Central memory CD8-positive, alpha-beta T cell (primary cell): ENCODE measurements around the gene C22orf39.
"Not testable (repeated sequence)": the region's sequence is repeated elsewhere in the genome, so short reads cannot be mapped to it uniquely, and the experiment has no call there.

Source experiments
- ATAC-seq: fragments of 150-1000 bp; cut with Tn5 transposase; replicated peaks from 2 replicates; pipeline ENCODE4 v1.10.0; 2022; ENCODE audit warnings: mild to moderate bottlenecking, moderate FRiP score, moderate number of reproducible peaks; ENCODE audit not compliant: poor library complexity, severe bottlenecking; ENCODE audit errors: extremely low read depth
- DNase-seq, 2 donors: peaks; one replicate each; pipeline ENCODE4 v3.0.0; 2021; ENCODE audit warnings: low spot score in 2 of 2
- H3K27ac Mint-ChIP-seq: one replicate; pipeline ENCODE4 v1.8.0; 2022; ENCODE audit warnings: low read depth, mild to moderate bottlenecking, moderate library complexity, mixed read lengths
- H3K27me3 Mint-ChIP-seq: one replicate; pipeline ENCODE4 v1.8.0; 2022; ENCODE audit warnings: mixed read lengths
- H3K36me3 Mint-ChIP-seq: one replicate; pipeline ENCODE4 v1.8.0; 2022; ENCODE audit warnings: mild to moderate bottlenecking, moderate library complexity, mixed read lengths; ENCODE audit not compliant: insufficient read depth
- H3K4me1 Mint-ChIP-seq: one replicate; pipeline ENCODE4 v1.8.0; 2022; ENCODE audit warnings: mixed read lengths
- H3K4me3 Mint-ChIP-seq: one replicate; pipeline ENCODE4 v1.8.0; 2022; ENCODE audit warnings: mild to moderate bottlenecking, moderate library complexity, mixed read lengths
- H3K9me3 Mint-ChIP-seq: one replicate; pipeline ENCODE4 v1.8.0; 2022; ENCODE audit warnings: mixed read lengths

C22orf39 gene

GRCh38 chr22:19443544-19444211 is 3.8 kb downstream of the C22orf39 start:
- DNase-seq = no peak
- H3K4me3 Mint-ChIP-seq = no peak overlapping the region
- no peak overlapping the region for H3K27ac Mint-ChIP-seq
- ATAC-seq = no peak
- peaks cover 46% of the 10 kb centered on the region for H3K4me1 Mint-ChIP-seq
- H3K36me3 Mint-ChIP-seq = peaks cover 32% of the 10 kb centered on the region
- no peaks in the 10 kb centered on the region for H3K27me3 Mint-ChIP-seq
- no peaks in the 10 kb centered on the region for H3K9me3 Mint-ChIP-seq

GRCh38 chr22:19442166-19442565 is 5.3 kb downstream of the C22orf39 start:
- Mint-ChIP-seq H3K4me3 (no peak overlapping the region), H3K27ac (no peak overlapping the region), H3K9me3 (no peaks in the 10 kb centered on the region), H3K36me3 (peaks cover 32% of the 10 kb centered on the region), H3K4me1 (peaks cover 41% of the 10 kb centered on the region), H3K27me3 (no peaks in the 10 kb centered on the region)
- no peak for DNase-seq
- ATAC-seq = no peak

- H3K9me3 Mint-ChIP-seq = no peaks in the 10 kb centered on the region
- peaks cover 27% of the 10 kb centered on the region for H3K4me1 Mint-ChIP-seq
- H3K4me3 Mint-ChIP-seq = no peak overlapping the region
- ATAC-seq (no peak), DNase-seq (no peak)
- no peak overlapping the region for H3K27ac Mint-ChIP-seq
- peaks cover 30% of the 10 kb centered on the region for H3K36me3 Mint-ChIP-seq
- no peaks in the 10 kb centered on the region for H3K27me3 Mint-ChIP-seq
Observed at GRCh38 chr22:19440411-19441195, 6.9 kb downstream of the C22orf39 start.

- DNase-seq = no peak
- no peak overlapping the region for H3K4me3 Mint-ChIP-seq
- H3K36me3 Mint-ChIP-seq = peaks cover 26% of the 10 kb centered on the region
- no peaks in the 10 kb centered on the region for H3K9me3 Mint-ChIP-seq
- H3K27me3 Mint-ChIP-seq = no peaks in the 10 kb centered on the region
- no peak overlapping the region for H3K27ac Mint-ChIP-seq
- no peak for ATAC-seq
- peaks cover 8% of the 10 kb centered on the region for H3K4me1 Mint-ChIP-seq
Observed at GRCh38 chr22:19438298-19438697, 9.2 kb downstream of the C22orf39 start.

GRCh38 chr22:19436444-19437161 is 10.9 kb downstream of the C22orf39 start:
- not testable (repeated sequence) for ATAC-seq, DNase-seq, H3K27me3 Mint-ChIP-seq, H3K4me3 Mint-ChIP-seq, H3K27ac Mint-ChIP-seq, H3K4me1 Mint-ChIP-seq, H3K9me3 Mint-ChIP-seq
- peaks cover 32% of the 10 kb centered on the region for H3K36me3 Mint-ChIP-seq

GRCh38 chr22:19434829-19435580 is 12.5 kb downstream of the C22orf39 start:
- peaks cover 14% of the 10 kb centered on the region for H3K4me1 Mint-ChIP-seq

GRCh38 chr22:19434401-19434800 is 13.1 kb downstream of the C22orf39 start:
- Mint-ChIP-seq H3K4me1 (peaks cover 20% of the 10 kb centered on the region), H3K4me3 (peak overlapping the region; percentile 88), H3K9me3 (no peaks in the 10 kb centered on the region), H3K27me3 (no peaks in the 10 kb centered on the region), H3K27ac (no peak overlapping the region), H3K36me3 (peaks cover 38% of the 10 kb centered on the region)
- DNase-seq (no peak), ATAC-seq (no peak)

More at GRCh38 chr22:19434829-19435580, 12.5 kb downstream of the C22orf39 start:
- Mint-ChIP-seq H3K9me3 (no peaks in the 10 kb centered on the region), H3K27ac (no peak overlapping the region), H3K36me3 (peaks cover 36% of the 10 kb centered on the region), H3K27me3 (no peaks in the 10 kb centered on the region), H3K4me3 (no peak overlapping the region)
- ATAC-seq (no peak), DNase-seq (no peak)

GRCh38 chr22:19432133-19432851 is 15.2 kb downstream of the C22orf39 start, which contains the start of gene MRPL40:
Gene MRPL40 (plus strand): TSS chr22:19432545. CDS start chr22:19432555, 10 bp downstream.
- peaks cover 32% of the 10 kb centered on the region for H3K4me1 Mint-ChIP-seq
- peak within 1 kb of the TSS; percentile 87 for H3K27ac Mint-ChIP-seq
- no peaks in the 10 kb centered on the region for H3K27me3 Mint-ChIP-seq
- DNase-seq (peak; percentile 73 to 74), ATAC-seq (peak; percentile 81)
- H3K4me3 Mint-ChIP-seq = peak within 1 kb of the TSS; percentile 88
- no peaks in the 10 kb centered on the region for H3K9me3 Mint-ChIP-seq
- peaks cover 32% of the 10 kb centered on the region for H3K36me3 Mint-ChIP-seq

- no peaks in the 10 kb centered on the region for H3K9me3 Mint-ChIP-seq
- peak; percentile 80 to 88 for DNase-seq
- H3K4me1 Mint-ChIP-seq = peaks cover 38% of the 10 kb centered on the region
- peaks cover 35% of the 10 kb centered on the region for H3K36me3 Mint-ChIP-seq
- peak within 1 kb of the TSS; percentile 88 for H3K4me3 Mint-ChIP-seq
- peak; percentile 60 for ATAC-seq
- H3K27ac Mint-ChIP-seq = peak within 1 kb of the TSS; percentile 87
- H3K27me3 Mint-ChIP-seq = no peaks in the 10 kb centered on the region
Observed at GRCh38 chr22:19431649-19432132, 15.8 kb downstream of the C22orf39 start, which contains the start of gene HIRA. Gene HIRA (minus strand): TSS chr22:19431733. CDS start chr22:19431476, 257 bp downstream.

GRCh38 chr22:19430890-19431541 is 16.5 kb downstream of the C22orf39 start:
- H3K27ac Mint-ChIP-seq = peak overlapping the region; percentile 87
- peaks cover 35% of the 10 kb centered on the region for H3K36me3 Mint-ChIP-seq
- peak overlapping the region; percentile 88 for H3K4me3 Mint-ChIP-seq
- ATAC-seq = no peak
- H3K4me1 Mint-ChIP-seq = peaks cover 45% of the 10 kb centered on the region
- no peaks in the 10 kb centered on the region for H3K27me3 Mint-ChIP-seq
- DNase-seq = no peak
- H3K9me3 Mint-ChIP-seq = no peaks in the 10 kb centered on the region
